Muscle of arm (tissue), 12 donors: Measurements from ENCODE around the gene CMC4. TPM values are rescaled to one million over a fixed set of nuclear protein-coding genes. Genes with fewer than 3 reads are reported as not detected.
A peak's percentile ranks its signal among the peaks of the same experiment; 100 is the strongest.

Experiments used
- DNase-seq: peaks from one replicate; pipeline ENCODE4 v3.0.0-alpha.2; 2013
- polyA plus RNA-seq, 12 donors: library from polyadenylated mRNA; unstranded; fragments of 120-200 nt; gene quantifications; one replicate each; pipeline ENCODE4 v1.2.1, GENCODE V29; 2013; ENCODE audit not compliant: insufficient read length in 12 of 12

The CMC4 gene
- polyA plus RNA-seq, 12 donors, result 4.7 to 14.1 (median 8.0) TPM; not detected in 1

- peak; percentile 70 for DNase-seq
These were observed 13.8 kb downstream of the CMC4 start for GRCh38 chrX:155056877-155057792.

- DNase-seq, result no peak
These were observed 14.5 kb downstream of the CMC4 start for GRCh38 chrX:155056471-155056870.

- DNase-seq, result no peak
These were observed 15.4 kb downstream of the CMC4 start for GRCh38 chrX:155055494-155055893.

GRCh38 chrX:155054255-155054654 is 16.7 kb downstream of the CMC4 start:
- DNase-seq, result no peak

GRCh38 chrX:155053656-155054055 is 17.3 kb downstream of the CMC4 start:
- DNase-seq, result no peak

- no peak for DNase-seq
These were observed 18.0 kb downstream of the CMC4 start for GRCh38 chrX:155052738-155053498.

GRCh38 chrX:155048977-155049619 is 21.8 kb downstream of the CMC4 start:
- peak; percentile 15 for DNase-seq

- no peak for DNase-seq
These were observed 24.0 kb downstream of the CMC4 start for GRCh38 chrX:155046811-155047528.

GRCh38 chrX:155046129-155046810 is 24.7 kb downstream of the CMC4 start:
- no peak for DNase-seq

GRCh38 chrX:155035688-155036087 is 35.2 kb downstream of the CMC4 start:
- DNase-seq, result no peak

GRCh38 chrX:155031657-155032056 is 39.3 kb downstream of the CMC4 start:
- DNase-seq, result no peak

- peak; percentile 15 for DNase-seq
These were observed 42.1 kb downstream of the CMC4 start for GRCh38 chrX:155028877-155029291.

GRCh38 chrX:155028129-155028528 is 42.8 kb downstream of the CMC4 start:
- no peak for DNase-seq

- peak; percentile 68 for DNase-seq
These were observed 43.3 kb downstream of the CMC4 start for GRCh38 chrX:155027509-155028066.

- DNase-seq, result peak; percentile 92
These were observed 44.0 kb downstream of the CMC4 start, which contains the start of gene FUNDC2 for GRCh38 chrX:155026727-155027508. FUNDC2 (plus strand) TSS chrX:155026844; CDS start chrX:155026939, 95 bp downstream.

- no peak for DNase-seq
These were observed 44.6 kb downstream of the CMC4 start for GRCh38 chrX:155026420-155026726.

- no peak for DNase-seq
These were observed 46.8 kb downstream of the CMC4 start for GRCh38 chrX:155023907-155024833.

- no peak for DNase-seq
These were observed 48.4 kb downstream of the CMC4 start, which contains the start of gene F8 for GRCh38 chrX:155022585-155022984. F8 (minus strand) TSS chrX:155022723; CDS start chrX:155022552, 171 bp downstream.

- no peak for DNase-seq
These were observed 50.3 kb downstream of the CMC4 start for GRCh38 chrX:155020591-155020990.
